Adrenal gland (tissue), 5 donors: Measurements from ENCODE around the gene IFT57.

Experiments
- POLR2A ChIP-seq, 2 donors: fragments of 450-650 bp; IDR thresholded peaks; one replicate each; pipeline ENCODE4 v1.6.1; 2017; ENCODE audit warnings: antibody characterized with exemption in 2 of 2, mild to moderate bottlenecking in 2 of 2, moderate library complexity in 1 of 2
- TF ChIP-seq, protein P1 (sequence below), 6 experiments: fragments of 450-650 bp in 4 of 6; fragments of 200-600 bp in 2 of 6; sonication (generic) in 1 of 6; IDR thresholded peaks; 1 replicate in 5 of 6; 2 replicates in 1 of 6; pipeline versions ENCODE4 v1.5.1 to v1.8.0; 2016 to 2021; ENCODE audit warnings: antibody characterized with exemption in 6 of 6, mild to moderate bottlenecking in 2 of 6, moderate library complexity in 1 of 6
- donor health status: DM: no; HTN: no; CAD: no.

- no peak for TF ChIP-seq POLR2A (IDR thresholded peaks at IDR 0.05)
- TF ChIP-seq, protein P1, sequence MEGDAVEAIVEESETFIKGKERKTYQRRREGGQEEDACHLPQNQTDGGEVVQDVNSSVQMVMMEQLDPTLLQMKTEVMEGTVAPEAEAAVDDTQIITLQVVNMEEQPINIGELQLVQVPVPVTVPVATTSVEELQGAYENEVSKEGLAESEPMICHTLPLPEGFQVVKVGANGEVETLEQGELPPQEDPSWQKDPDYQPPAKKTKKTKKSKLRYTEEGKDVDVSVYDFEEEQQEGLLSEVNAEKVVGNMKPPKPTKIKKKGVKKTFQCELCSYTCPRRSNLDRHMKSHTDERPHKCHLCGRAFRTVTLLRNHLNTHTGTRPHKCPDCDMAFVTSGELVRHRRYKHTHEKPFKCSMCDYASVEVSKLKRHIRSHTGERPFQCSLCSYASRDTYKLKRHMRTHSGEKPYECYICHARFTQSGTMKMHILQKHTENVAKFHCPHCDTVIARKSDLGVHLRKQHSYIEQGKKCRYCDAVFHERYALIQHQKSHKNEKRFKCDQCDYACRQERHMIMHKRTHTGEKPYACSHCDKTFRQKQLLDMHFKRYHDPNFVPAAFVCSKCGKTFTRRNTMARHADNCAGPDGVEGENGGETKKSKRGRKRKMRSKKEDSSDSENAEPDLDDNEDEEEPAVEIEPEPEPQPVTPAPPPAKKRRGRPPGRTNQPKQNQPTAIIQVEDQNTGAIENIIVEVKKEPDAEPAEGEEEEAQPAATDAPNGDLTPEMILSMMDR (IDR thresholded peaks at IDR 0.05): no peak
Measured at GRCh38 chr3:108235290-108235689, 13.1 kb upstream of the IFT57 start.
